MM.1S (cell line): ENCODE data around the gene SLC22A3.
"Not testable (repeated sequence)": the region's sequence is repeated elsewhere in the genome, so short reads cannot be mapped to it uniquely, and the experiment has no call there.

Source experiments
- CTCF ChIP-seq: fragments of 300-600 bp; sonication (generic); IDR thresholded peaks from 2 replicates; pipeline ENCODE4 v1.5.1; 2016; ENCODE audit warnings: antibody characterized with exemption, low read length, mixed read lengths
- EZH2 ChIP-seq: fragments of 300-600 bp; sonication (generic); optimal IDR thresholded peaks from 2 replicates; pipeline ENCODE3; 2017; ENCODE audit warnings: low read depth, mild to moderate bottlenecking, antibody characterized with exemption, low read length, mixed read lengths

DNA sequence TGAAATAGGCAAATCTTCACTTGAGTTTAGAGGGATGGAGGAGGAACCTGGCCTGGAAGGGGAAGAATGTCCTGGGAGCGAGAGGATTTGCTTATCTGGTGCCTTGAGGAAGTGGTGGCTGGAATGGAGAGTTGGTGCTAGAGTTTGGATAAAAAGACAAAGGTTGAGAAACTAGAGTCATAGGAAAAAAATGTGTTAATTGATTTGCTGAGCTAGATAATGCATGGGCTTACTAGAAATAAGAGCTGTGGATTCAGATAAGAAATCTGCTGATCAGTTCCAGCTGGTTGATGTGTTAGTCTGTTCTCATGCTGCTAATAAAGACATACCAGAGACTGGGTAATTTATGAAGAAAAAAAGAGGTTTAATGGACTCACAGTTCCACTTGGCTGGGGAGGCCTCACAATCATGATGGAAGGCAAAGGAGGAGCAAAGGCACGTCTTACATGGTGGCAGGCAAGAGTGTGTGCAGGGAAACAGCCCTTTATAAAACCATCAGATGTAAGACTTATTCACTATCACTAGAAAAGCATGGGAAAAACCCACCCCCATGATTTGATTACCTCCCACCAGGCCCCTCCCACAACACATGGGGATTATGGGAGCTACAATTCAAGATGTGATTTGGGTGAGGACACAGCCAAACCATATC, 45.6 kb upstream of the SLC22A3 start:
- TF ChIP-seq CTCF, EZH2: not testable (repeated sequence)
